HCT116 (cell line): Measurements from ENCODE around the gene BCAN. TPM values are rescaled to one million over a fixed set of nuclear protein-coding genes. Genes with fewer than 3 reads are reported as not detected.

ENCODE experiments used
- ATAC-seq: fragments of 200-7000 bp; cut with Tn5 transposase; 2 replicates; pipeline ENCODE4 v1.9.1; 2020; ENCODE audit warnings: mild to moderate bottlenecking, moderate library complexity
- BruUV-seq: library from RNA; stranded (reverse); fragments of 400-500 nt; replicated peaks from 2 replicates; lab custom pipeline; 2021; lab: Mats Ljungman, UMichigan
- CTCF ChIA-PET: fragments of 300-600 bp; sonication (Branson Sonifier 250); formaldehyde crosslinking; loops from one replicate; lab custom pipeline; 2021; ENCODE audit warnings: antibody characterized with exemption; lab: Charles Lee
- POLR2A ChIA-PET: fragments of 300-600, 350-600 bp; sonication (Branson Sonifier 250); formaldehyde crosslinking; loops from one replicate; lab custom pipeline; 2021; ENCODE audit warnings: antibody characterized with exemption; lab: Charles Lee
- RAD21 ChIA-PET, 2 experiments: fragments of 300-600 bp; sonication (Branson Sonifier 250); formaldehyde crosslinking; loops; one replicate each; lab custom pipeline; 2023; ENCODE audit warnings: low total read pairs in 2 of 2; ENCODE audit not compliant: uncharacterized antibody in 2 of 2, unreplicated experiment in 2 of 2, low non-redundant PET in 1 of 2; lab: Charles Lee
- DNase-seq: peaks from one replicate; pipeline ENCODE4 v3.0.0-alpha.2; 2010; ENCODE audit warnings: low read depth, low spot score
- H2AFZ ChIP-seq: fragments of 200-600 bp; shearing (Covaris generic), sonication (generic); 2 replicates; pipeline ENCODE4 v1.6.1; 2017; ENCODE audit warnings: low read depth, mixed run types, mixed read lengths, antibody characterized with exemption, low read length; ENCODE audit not compliant: poor library complexity, severe bottlenecking
- H3K27ac ChIP-seq: 2 replicates; pipeline ENCODE4 v1.5.1; 2012; ENCODE audit warnings: low read depth, low read length
- H3K27me3 ChIP-seq: fragments of 200-600 bp; sonication (generic); 2 replicates; pipeline ENCODE4 v1.6.1; 2016; ENCODE audit warnings: mixed run types, low read length, mixed read lengths; ENCODE audit not compliant: insufficient read depth
- H3K36me3 ChIP-seq, 2 experiments: fragments of 200-500 bp in 1 of 2; fragments of 200-600 bp in 1 of 2; sonication (Bioruptor generic) in 1 of 2; sonication (generic) in 1 of 2; 2 replicates each; pipeline versions ENCODE4 v1.5.1 to v1.6.1; 2014 to 2016; ENCODE audit warnings: low read length in 2 of 2, inconsistent platforms in 1 of 2, mixed read lengths in 1 of 2, mixed run types in 1 of 2; ENCODE audit not compliant: insufficient read depth in 2 of 2, control insufficient read depth in 1 of 2
- H3K4me1 ChIP-seq, 2 experiments: fragments of 200-600 bp in 1 of 2; sonication (generic) in 1 of 2; 2 replicates each; pipeline versions ENCODE4 v1.5.1 to v1.6.1; 2012 to 2017; ENCODE audit warnings: low read length in 2 of 2, inconsistent platforms in 1 of 2, mild to moderate bottlenecking in 1 of 2, mixed read lengths in 1 of 2, mixed run types in 1 of 2, moderate library complexity in 1 of 2; ENCODE audit not compliant: insufficient read depth in 2 of 2, control insufficient read depth in 1 of 2
- H3K4me2 ChIP-seq: fragments of 200-600 bp; sonication (generic); 2 replicates; pipeline ENCODE4 v1.6.1; 2017; ENCODE audit warnings: mixed run types, low read length, mixed read lengths
- H3K4me3 ChIP-seq, 2 experiments: fragments of 200-600 bp in 1 of 2; sonication (generic) in 1 of 2; replicated peaks in 1 of 2; 2 replicates each; pipeline ENCODE4 v1.5.1; 2011 to 2016; ENCODE audit warnings: low read length in 2 of 2, control low read depth in 1 of 2, low read depth in 1 of 2, mild to moderate bottlenecking in 1 of 2, mixed read lengths in 1 of 2, mixed run types in 1 of 2
- H3K79me2 ChIP-seq: fragments of 200-600 bp; sonication (generic); 2 replicates; pipeline ENCODE4 v1.6.1; 2017; ENCODE audit warnings: mild to moderate bottlenecking, mixed run types, low read length, moderate library complexity, mixed read lengths; ENCODE audit not compliant: insufficient read depth
- H3K9ac ChIP-seq: fragments of 200-600 bp; sonication (generic); 2 replicates; pipeline ENCODE4 v1.6.1; 2016; ENCODE audit warnings: low read length, mixed read lengths
- H3K9me2 ChIP-seq: fragments of 200-600 bp; sonication (generic), shearing (Covaris generic); 2 replicates; pipeline ENCODE4 v1.6.1; 2017; ENCODE audit warnings: mixed run types, mild to moderate bottlenecking, moderate library complexity; ENCODE audit not compliant: insufficient read depth
- H3K9me3 ChIP-seq, 2 experiments: fragments of 200-500 bp in 1 of 2; fragments of 200-600 bp in 1 of 2; sonication (Bioruptor generic) in 1 of 2; sonication (generic) in 1 of 2; 2 replicates each; pipeline ENCODE4 v1.6.1; 2014 to 2017; ENCODE audit warnings: low read length in 2 of 2, mixed read lengths in 2 of 2, inconsistent platforms in 1 of 2, low read depth in 1 of 2, mild to moderate bottlenecking in 1 of 2, mixed run types in 1 of 2, moderate library complexity in 1 of 2; ENCODE audit not compliant: control insufficient read depth in 1 of 2, insufficient read depth in 1 of 2
- H4K20me1 ChIP-seq: fragments of 200-600 bp; sonication (generic), shearing (Covaris generic); 2 replicates; pipeline ENCODE4 v1.6.1; 2017; ENCODE audit warnings: mixed run types, mild to moderate bottlenecking, moderate library complexity; ENCODE audit not compliant: insufficient read depth
- CBX3 ChIP-seq: IDR thresholded peaks from 2 replicates; pipeline ENCODE4 v1.6.1; 2012; ENCODE audit warnings: low read depth
- CEBPB ChIP-seq: IDR thresholded peaks from 2 replicates; pipeline ENCODE4 v1.6.1; 2012; ENCODE audit warnings: low read depth
- CTCF ChIP-seq, 3 experiments: fragments of 200-600 bp in 1 of 3; sonication (generic) in 1 of 3; IDR thresholded peaks in 2 of 3; conservative IDR thresholded peaks in 1 of 3; 2 replicates each; pipeline ENCODE4 v1.5.1; 2012 to 2017; ENCODE audit warnings: low read depth in 2 of 3, low read length in 2 of 3, antibody characterized with exemption in 1 of 3, borderline replicate concordance in 1 of 3, control low read depth in 1 of 3, mild to moderate bottlenecking in 1 of 3, mixed read lengths in 1 of 3, mixed run types in 1 of 3, moderate library complexity in 1 of 3; ENCODE audit not compliant: insufficient read depth in 1 of 3
- EZH2phosphoT487 ChIP-seq: fragments of 200-600 bp; IDR thresholded peaks from 2 replicates; pipeline ENCODE4 v1.6.1; 2018; ENCODE audit warnings: antibody characterized with exemption, borderline replicate concordance
- FOSL1 ChIP-seq: IDR thresholded peaks from 2 replicates; pipeline ENCODE4 v1.6.1; 2012; ENCODE audit warnings: low read depth
- POLR2A ChIP-seq: IDR thresholded peaks from 2 replicates; pipeline ENCODE4 v1.7.0; 2011; ENCODE audit warnings: borderline replicate concordance; ENCODE audit not compliant: insufficient read depth, insufficient read length; ENCODE audit errors: extremely low read depth
- POLR2AphosphoS5 ChIP-seq: IDR thresholded peaks from 2 replicates; pipeline ENCODE4 v1.6.1; 2011; ENCODE audit warnings: mild to moderate bottlenecking, low read depth, low read length, moderate library complexity
- RAD21 ChIP-seq: IDR thresholded peaks from 2 replicates; pipeline ENCODE4 v1.6.1; 2012; ENCODE audit warnings: low read depth, mild to moderate bottlenecking
- SRF ChIP-seq: IDR thresholded peaks from 2 replicates; pipeline ENCODE4 v1.6.1; 2012; ENCODE audit warnings: low read depth
- TCF7L2 ChIP-seq: IDR thresholded peaks from 2 replicates; pipeline ENCODE4 v1.7.0; 2011; ENCODE audit warnings: borderline replicate concordance, inconsistent platforms; ENCODE audit not compliant: insufficient read depth, insufficient read length; ENCODE audit errors: extremely low read depth
- ZBTB33 ChIP-seq: IDR thresholded peaks from 2 replicates; pipeline ENCODE4 v1.6.1; 2011; ENCODE audit warnings: mild to moderate bottlenecking, low read length, moderate library complexity; ENCODE audit not compliant: insufficient replicate concordance; ENCODE audit errors: extremely low read depth
- ZNF274 ChIP-seq: fragments of 200-500 bp; sonication (Bioruptor generic); IDR thresholded peaks from 2 replicates; pipeline ENCODE4 v1.6.1; 2014; ENCODE audit warnings: mild to moderate bottlenecking, low read depth, low read length, inconsistent platforms
- intact Hi-C: fragments of 100-400 bp; cut with micrococcal nuclease; formaldehyde crosslinking; loops from 2 replicates; pipeline ENCODE4 v1.10.0; 2022
- total RNA-seq: library from RNA; stranded (reverse); gene quantifications from one replicate; pipeline ENCODE4 v1.2.1, GENCODE V29; 2021; ENCODE audit not compliant: unreplicated experiment
- TF ChIP-seq, protein P1 (sequence below): IDR thresholded peaks from 2 replicates; pipeline ENCODE4 v1.6.1; 2012
- TF ChIP-seq, protein P2 (sequence below): IDR thresholded peaks from 2 replicates; pipeline ENCODE4 v1.6.1; 2012
- TF ChIP-seq, protein P3 (sequence below): IDR thresholded peaks from 2 replicates; pipeline ENCODE4 v1.6.1; 2012; ENCODE audit warnings: low read depth

The BCAN gene
- total RNA-seq, 1 experiment from 2014 or later, result not detected

- TF ChIP-seq, protein P1, sequence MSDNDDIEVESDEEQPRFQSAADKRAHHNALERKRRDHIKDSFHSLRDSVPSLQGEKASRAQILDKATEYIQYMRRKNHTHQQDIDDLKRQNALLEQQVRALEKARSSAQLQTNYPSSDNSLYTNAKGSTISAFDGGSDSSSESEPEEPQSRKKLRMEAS, result no peak
- TF ChIP-seq RAD21, result no peak
These were observed 62.3 kb downstream of the BCAN start (continued) for GRCh38 chr1:156704166-156704711.

DNA sequence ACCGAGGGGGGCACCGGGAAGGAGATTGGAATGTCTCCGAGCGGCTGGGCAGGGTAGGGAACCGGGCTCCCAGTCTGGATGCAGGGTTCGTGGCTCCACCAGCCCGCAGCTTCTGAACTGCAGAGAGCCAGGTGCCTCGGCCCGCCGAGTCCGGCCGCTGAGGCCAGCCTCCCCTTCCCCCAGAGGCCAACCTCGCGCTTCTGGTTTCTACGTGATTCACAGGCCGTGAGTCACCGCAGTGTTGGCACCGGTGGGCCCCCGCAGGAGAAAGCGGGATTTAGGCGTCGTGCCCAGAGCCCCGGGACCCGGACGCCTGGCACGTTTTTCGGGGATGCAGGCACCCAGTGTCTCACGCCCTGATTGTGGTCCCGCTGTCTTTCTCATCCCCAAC is 63.0 kb downstream of the BCAN start:
- Histone ChIP-seq H3K4me3 (peak overlapping the region; percentile 62 to 63), H3K4me1 (peaks cover 60 to 75% of the 10 kb centered on the region in 2 experiments), H3K79me2 (peaks cover 27% of the 10 kb centered on the region), H2AFZ (no peak overlapping the region), H3K9me2 (no peaks in the 10 kb centered on the region), H3K27me3 (no peaks in the 10 kb centered on the region), H4K20me1 (no peaks in the 10 kb centered on the region), H3K9ac (peak overlapping the region; percentile 80), H3K9me3 (no peaks in the 10 kb centered on the region), H3K36me3 (peaks cover 11% of the 10 kb centered on the region in 2 experiments; a peak in 3 of 4 replicates), H3K27ac (peak overlapping the region; percentile 89), H3K4me2 (peak overlapping the region; percentile 85)
- DNase-seq (no peak), ATAC-seq (peak; percentile 19)
- intact Hi-C loops, result loop anchor here (1.0 kb wide), 1 partner anchor 45 kb away; no protein-coding TSS in a partner anchor
- BruUV-seq, result TSS peak; percentile 68
- ChIA-PET POLR2A (interaction anchor here (1.0 to 6.4 kb wide), 9 partner anchors 10 to 372 kb away, joined by 4 to 87 read pairs (median 11); partner anchors contain the start of genes ISG20L2, MEF2D, METTL25B and MRPL24), CTCF (interaction anchor here (1.3 to 14.7 kb wide), 7 partner anchors 8 to 223 kb away, joined by 3 to 310 read pairs (median 7); partner anchors contain the start of gene NES), RAD21 (interaction anchor here (1.6 to 3.5 kb wide), 4 partner anchors 12 to 16 kb away, joined by 4 to 45 read pairs (median 16); no protein-coding TSS in a partner anchor)
- no peak for TF ChIP-seq EZH2phosphoT487
- peak; percentile 72 for TF ChIP-seq POLR2AphosphoS5
- TF ChIP-seq ZBTB33, result peak; percentile 76
- no peak for TF ChIP-seq RAD21
- TF ChIP-seq CBX3, result no peak
- TF ChIP-seq CEBPB, result no peak
- TF ChIP-seq ZNF274, result no peak
- TF ChIP-seq CTCF (IDR thresholded peaks at IDR 0.05 in 2 of 3, conservative IDR thresholded peaks at IDR 0.05 in 1 of 3; ENCODE audit: borderline replicate concordance in 1 of 3, insufficient read depth in 1 of 3, low read depth in 2 of 3, low read length in 2 of 3), result no peak
- TF ChIP-seq, protein P1, result no peak
- TF ChIP-seq POLR2A, result no peak
- TF ChIP-seq TCF7L2, result no peak
- TF ChIP-seq, protein P2, sequence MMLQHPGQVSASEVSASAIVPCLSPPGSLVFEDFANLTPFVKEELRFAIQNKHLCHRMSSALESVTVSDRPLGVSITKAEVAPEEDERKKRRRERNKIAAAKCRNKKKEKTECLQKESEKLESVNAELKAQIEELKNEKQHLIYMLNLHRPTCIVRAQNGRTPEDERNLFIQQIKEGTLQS, result no peak
- no peak for TF ChIP-seq SRF
- TF ChIP-seq FOSL1, result no peak
- TF ChIP-seq, protein P3, sequence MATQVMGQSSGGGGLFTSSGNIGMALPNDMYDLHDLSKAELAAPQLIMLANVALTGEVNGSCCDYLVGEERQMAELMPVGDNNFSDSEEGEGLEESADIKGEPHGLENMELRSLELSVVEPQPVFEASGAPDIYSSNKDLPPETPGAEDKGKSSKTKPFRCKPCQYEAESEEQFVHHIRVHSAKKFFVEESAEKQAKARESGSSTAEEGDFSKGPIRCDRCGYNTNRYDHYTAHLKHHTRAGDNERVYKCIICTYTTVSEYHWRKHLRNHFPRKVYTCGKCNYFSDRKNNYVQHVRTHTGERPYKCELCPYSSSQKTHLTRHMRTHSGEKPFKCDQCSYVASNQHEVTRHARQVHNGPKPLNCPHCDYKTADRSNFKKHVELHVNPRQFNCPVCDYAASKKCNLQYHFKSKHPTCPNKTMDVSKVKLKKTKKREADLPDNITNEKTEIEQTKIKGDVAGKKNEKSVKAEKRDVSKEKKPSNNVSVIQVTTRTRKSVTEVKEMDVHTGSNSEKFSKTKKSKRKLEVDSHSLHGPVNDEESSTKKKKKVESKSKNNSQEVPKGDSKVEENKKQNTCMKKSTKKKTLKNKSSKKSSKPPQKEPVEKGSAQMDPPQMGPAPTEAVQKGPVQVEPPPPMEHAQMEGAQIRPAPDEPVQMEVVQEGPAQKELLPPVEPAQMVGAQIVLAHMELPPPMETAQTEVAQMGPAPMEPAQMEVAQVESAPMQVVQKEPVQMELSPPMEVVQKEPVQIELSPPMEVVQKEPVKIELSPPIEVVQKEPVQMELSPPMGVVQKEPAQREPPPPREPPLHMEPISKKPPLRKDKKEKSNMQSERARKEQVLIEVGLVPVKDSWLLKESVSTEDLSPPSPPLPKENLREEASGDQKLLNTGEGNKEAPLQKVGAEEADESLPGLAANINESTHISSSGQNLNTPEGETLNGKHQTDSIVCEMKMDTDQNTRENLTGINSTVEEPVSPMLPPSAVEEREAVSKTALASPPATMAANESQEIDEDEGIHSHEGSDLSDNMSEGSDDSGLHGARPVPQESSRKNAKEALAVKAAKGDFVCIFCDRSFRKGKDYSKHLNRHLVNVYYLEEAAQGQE, result no peak
